Fibroblast of lung (primary cell): ENCODE results near the gene GOLGA7B. TPM values are rescaled to one million over a fixed set of nuclear protein-coding genes. Genes with fewer than 3 reads are reported as not detected.

Source experiments
- DNase-seq, 2 donors: peaks; one replicate each; pipeline versions ENCODE4 v3.0.0 to v3.0.0-alpha.2; 2010; ENCODE audit warnings: low read depth in 2 of 2
- H2AFZ ChIP-seq: 2 replicates; pipeline ENCODE4 v1.5.1; 2012; ENCODE audit warnings: low read length, control low read depth, inconsistent platforms
- H3K27ac ChIP-seq: 2 replicates; pipeline ENCODE4 v1.5.1; 2011; ENCODE audit warnings: low read length, control low read depth; ENCODE audit not compliant: insufficient read depth
- H3K27me3 ChIP-seq: 2 replicates; pipeline ENCODE4 v1.5.1; 2011; ENCODE audit warnings: mild to moderate bottlenecking, low read length; ENCODE audit not compliant: control insufficient read depth, insufficient read depth
- H3K36me3 ChIP-seq: 2 replicates; pipeline ENCODE4 v1.5.1; 2011; ENCODE audit warnings: low read length; ENCODE audit not compliant: control insufficient read depth, insufficient read depth
- H3K4me1 ChIP-seq: 2 replicates; pipeline ENCODE4 v1.5.1; 2011; ENCODE audit warnings: low read length; ENCODE audit not compliant: control insufficient read depth, insufficient read depth; ENCODE audit errors: extremely low read depth
- H3K4me2 ChIP-seq: 2 replicates; pipeline ENCODE4 v1.5.1; 2011; ENCODE audit warnings: low read length, control low read depth; ENCODE audit not compliant: insufficient read depth; ENCODE audit errors: extremely low read depth
- H3K4me3 ChIP-seq, 4 experiments: fragments of 200-600 bp in 1 of 4; sonication (generic) in 1 of 4; replicated peaks in 1 of 4; 2 replicates each; pipeline ENCODE4 v1.5.1; 2011 to 2016; ENCODE audit warnings: low read length in 4 of 4, low read depth in 3 of 4, mild to moderate bottlenecking in 3 of 4, control low read depth in 2 of 4, inconsistent platforms in 1 of 4, mixed read lengths in 1 of 4; ENCODE audit not compliant: insufficient read depth in 1 of 4; ENCODE audit errors: control extremely low read depth in 1 of 4
- H3K79me2 ChIP-seq: 2 replicates; pipeline ENCODE4 v1.5.1; 2012; ENCODE audit warnings: mild to moderate bottlenecking, low read length, inconsistent platforms; ENCODE audit not compliant: control insufficient read depth, insufficient read depth
- H3K9ac ChIP-seq: 2 replicates; pipeline ENCODE4 v1.5.1; 2011; ENCODE audit warnings: mild to moderate bottlenecking, low read length, control low read depth; ENCODE audit not compliant: insufficient read depth
- H3K9me3 ChIP-seq: 2 replicates; pipeline ENCODE4 v1.5.1; 2012; ENCODE audit warnings: low read depth, low read length; ENCODE audit not compliant: control insufficient read depth, insufficient read depth
- H4K20me1 ChIP-seq: 2 replicates; pipeline ENCODE4 v1.5.1; 2011; ENCODE audit warnings: low read length; ENCODE audit not compliant: control insufficient read depth, insufficient read depth; ENCODE audit errors: extremely low read depth
- EZH2 ChIP-seq: IDR thresholded peaks from 2 replicates; pipeline ENCODE4 v1.5.1; 2012; ENCODE audit warnings: low read length, control low read depth, mild to moderate bottlenecking; ENCODE audit errors: missing control alignments
- polyA plus RNA-seq, 2 donors: library from polyadenylated mRNA; depleted of rRNA in 1 of 2; stranded (reverse) in 1 of 2; unstranded in 1 of 2; fragments of >200 nt; gene quantifications; 2 replicates each; pipeline ENCODE4 v1.2.1, GENCODE V29; 2011 to 2012; ENCODE audit warnings: missing spikeins in 1 of 2
- total RNA-seq: library from RNA; depleted of rRNA; stranded (reverse); fragments of >200 nt; gene quantifications from 2 replicates; pipeline ENCODE4 v1.2.1, GENCODE V29; 2014
- TF ChIP-seq, protein P1 (sequence below), 2 donors: IDR thresholded peaks in 1 of 2; conservative IDR thresholded peaks in 1 of 2; 1 replicate in 1 of 2; 2 replicates in 1 of 2; pipeline ENCODE4 v1.5.1; 2011 to 2012; ENCODE audit warnings: low read length in 2 of 2, control low read depth in 1 of 2, inconsistent platforms in 1 of 2, low read depth in 1 of 2, mild to moderate bottlenecking in 1 of 2

The GOLGA7B gene
- total and polyA plus RNA-seq, 2 donors (not counting 1 experiment from before 2014, with no cell fraction given) = under 0.01 TPM; not detected in 1

DNA sequence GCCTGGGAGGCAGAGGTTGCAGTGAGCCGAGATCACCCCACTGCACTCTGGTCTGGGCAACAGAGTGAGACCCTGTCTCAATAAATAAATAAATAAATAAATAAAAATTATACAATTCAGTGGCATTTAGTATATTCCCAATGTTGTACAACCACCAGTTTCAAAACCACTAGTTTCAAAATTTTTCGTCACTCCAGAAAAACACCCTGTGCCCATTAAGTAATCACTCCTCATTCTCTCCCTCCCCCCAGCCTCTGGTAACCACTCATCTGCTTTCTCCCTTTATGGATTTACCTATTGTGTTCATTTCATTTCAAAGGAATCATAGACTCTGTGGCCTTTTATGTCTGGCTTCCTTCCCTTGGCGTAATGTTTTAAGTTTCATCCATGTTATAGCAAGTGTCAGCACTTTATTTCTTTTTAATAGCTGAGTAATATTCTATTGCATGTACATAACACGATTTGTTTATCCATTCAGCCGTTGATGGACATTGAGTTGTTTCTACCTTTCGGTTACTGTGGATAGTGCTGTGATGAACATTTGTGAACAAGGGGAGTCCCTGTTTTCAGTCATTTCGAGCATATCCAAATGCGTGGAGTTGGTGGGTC, 29.4 kb upstream of the GOLGA7B start:
- Histone ChIP-seq H3K79me2 (no peaks in the 10 kb centered on the region), H4K20me1 (no peaks in the 10 kb centered on the region)
- no peak for TF ChIP-seq EZH2
- TF ChIP-seq, protein P1, sequence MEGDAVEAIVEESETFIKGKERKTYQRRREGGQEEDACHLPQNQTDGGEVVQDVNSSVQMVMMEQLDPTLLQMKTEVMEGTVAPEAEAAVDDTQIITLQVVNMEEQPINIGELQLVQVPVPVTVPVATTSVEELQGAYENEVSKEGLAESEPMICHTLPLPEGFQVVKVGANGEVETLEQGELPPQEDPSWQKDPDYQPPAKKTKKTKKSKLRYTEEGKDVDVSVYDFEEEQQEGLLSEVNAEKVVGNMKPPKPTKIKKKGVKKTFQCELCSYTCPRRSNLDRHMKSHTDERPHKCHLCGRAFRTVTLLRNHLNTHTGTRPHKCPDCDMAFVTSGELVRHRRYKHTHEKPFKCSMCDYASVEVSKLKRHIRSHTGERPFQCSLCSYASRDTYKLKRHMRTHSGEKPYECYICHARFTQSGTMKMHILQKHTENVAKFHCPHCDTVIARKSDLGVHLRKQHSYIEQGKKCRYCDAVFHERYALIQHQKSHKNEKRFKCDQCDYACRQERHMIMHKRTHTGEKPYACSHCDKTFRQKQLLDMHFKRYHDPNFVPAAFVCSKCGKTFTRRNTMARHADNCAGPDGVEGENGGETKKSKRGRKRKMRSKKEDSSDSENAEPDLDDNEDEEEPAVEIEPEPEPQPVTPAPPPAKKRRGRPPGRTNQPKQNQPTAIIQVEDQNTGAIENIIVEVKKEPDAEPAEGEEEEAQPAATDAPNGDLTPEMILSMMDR (conservative IDR thresholded peaks at IDR 0.05 in 1 of 2, IDR thresholded peaks at IDR 0.05 in 1 of 2; ENCODE audit: low read depth in 1 of 2, low read length in 2 of 2) = no peak

GRCh38 chr10:97821308-97822038, 28.2 kb upstream of the GOLGA7B start:
- no peaks in the 10 kb centered on the region for H3K79me2 ChIP-seq
- H3K9ac ChIP-seq = no peak overlapping the region
- TF ChIP-seq EZH2 = no peak
- TF ChIP-seq, protein P1 (conservative IDR thresholded peaks at IDR 0.05 in 1 of 2, IDR thresholded peaks at IDR 0.05 in 1 of 2; ENCODE audit: low read depth in 1 of 2, low read length in 2 of 2) = no peak
- no peaks in the 10 kb centered on the region for H4K20me1 ChIP-seq
- no peak overlapping the region for H3K27ac ChIP-seq
- peaks cover 9% of the 10 kb centered on the region for H3K27me3 ChIP-seq
- no peak overlapping the region for H2AFZ ChIP-seq
- no peaks in the 10 kb centered on the region for H3K36me3 ChIP-seq
- no peaks in the 10 kb centered on the region for H3K4me1 ChIP-seq
- no peaks in the 10 kb centered on the region for H3K9me3 ChIP-seq
- no peak overlapping the region for H3K4me2 ChIP-seq
- DNase-seq = no peak
- H3K4me3 ChIP-seq = no peak overlapping the region

More for the DNA sequence above, 29.4 kb upstream of the GOLGA7B start:
- DNase-seq = no peak
- no peaks in the 10 kb centered on the region for H3K4me1 ChIP-seq
- H3K4me2 ChIP-seq = no peak overlapping the region
- H3K4me3 ChIP-seq = no peak overlapping the region
- H3K36me3 ChIP-seq = no peaks in the 10 kb centered on the region
- H3K9me3 ChIP-seq = no peaks in the 10 kb centered on the region
- H3K9ac ChIP-seq = no peak overlapping the region
- H3K27me3 ChIP-seq = peaks cover 8% of the 10 kb centered on the region
- H3K27ac ChIP-seq = no peak overlapping the region
- H2AFZ ChIP-seq = no peak overlapping the region

DNA sequence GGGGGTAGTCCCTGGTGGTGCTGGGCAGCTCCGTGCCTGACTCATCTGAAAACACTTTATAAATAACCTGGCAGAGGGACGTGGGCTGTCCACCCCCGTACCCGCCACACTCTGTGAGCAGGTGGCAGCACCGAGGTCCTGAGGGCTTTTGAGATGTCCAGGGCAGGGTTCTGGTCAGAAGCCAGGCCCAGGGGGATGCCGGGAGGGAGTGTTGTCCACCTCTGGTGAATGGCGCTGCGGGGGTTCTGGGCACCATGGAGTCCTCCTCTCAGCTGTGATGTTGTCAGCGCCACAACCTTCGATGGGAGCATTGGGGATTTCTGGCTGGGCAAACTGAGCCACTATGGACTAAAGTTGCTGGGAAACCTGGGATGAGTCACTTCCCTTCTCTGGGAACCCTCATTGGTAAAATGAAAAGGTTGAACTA, 27.4 kb upstream of the GOLGA7B start:
- H2AFZ ChIP-seq = no peak overlapping the region

More for the DNA sequence above, 27.4 kb upstream of the GOLGA7B start:
- H3K36me3 ChIP-seq = no peaks in the 10 kb centered on the region
- no peaks in the 10 kb centered on the region for H4K20me1 ChIP-seq
- H3K4me2 ChIP-seq = no peak overlapping the region
- peaks cover 6% of the 10 kb centered on the region for H3K27me3 ChIP-seq
- H3K79me2 ChIP-seq = no peaks in the 10 kb centered on the region
- no peak overlapping the region for H3K9ac ChIP-seq
- TF ChIP-seq, protein P1 (conservative IDR thresholded peaks at IDR 0.05 in 1 of 2, IDR thresholded peaks at IDR 0.05 in 1 of 2; ENCODE audit: low read depth in 1 of 2, low read length in 2 of 2) = no peak
- TF ChIP-seq EZH2 = no peak
- no peak overlapping the region for H3K27ac ChIP-seq
- H3K4me1 ChIP-seq = no peaks in the 10 kb centered on the region
- H3K4me3 ChIP-seq = no peak overlapping the region
- peak in 1 of 2 donors; percentile 8 for DNase-seq
- H3K9me3 ChIP-seq = no peaks in the 10 kb centered on the region
